HG02642 (cell line): ENCODE measurements around the gene CNTN1.
"Not testable (repeated sequence)": the region's sequence is repeated elsewhere in the genome, so short reads cannot be mapped to it uniquely, and the experiment has no call there.

Experiments
- ATAC-seq: cut with Tn5 transposase; IDR thresholded peaks from one replicate; pipeline ENCODE4 v1.9.1; 2021; ENCODE audit warnings: mild to moderate bottlenecking; ENCODE audit not compliant: unreplicated experiment, poor library complexity

CNTN1 gene

GRCh38 chr12:41076114-41076513 is 383.9 kb downstream of the CNTN1 start:
- no peak for ATAC-seq

- not testable (repeated sequence) for ATAC-seq
Measured at GRCh38 chr12:41081241-41081640, 389.0 kb downstream of the CNTN1 start.

DNA sequence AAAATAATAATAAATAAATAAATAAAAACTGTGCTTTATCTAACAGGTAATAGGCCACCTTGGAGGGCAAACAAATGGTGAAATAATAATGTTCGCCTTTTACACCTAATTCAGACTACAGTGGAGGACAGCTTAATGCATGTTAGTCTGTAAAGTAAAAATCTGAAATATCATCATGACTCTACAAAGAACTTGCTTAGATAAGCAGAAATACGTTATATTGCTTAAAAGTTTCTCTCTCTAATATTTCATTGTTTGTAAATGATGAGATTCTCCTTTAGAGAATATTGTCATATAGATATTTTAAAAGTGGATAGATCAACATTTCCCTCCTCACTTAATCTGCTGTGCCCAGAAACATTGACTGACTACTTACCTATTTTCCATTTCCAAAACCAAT is 397.2 kb downstream of the CNTN1 start:
- ATAC-seq: no peak

DNA sequence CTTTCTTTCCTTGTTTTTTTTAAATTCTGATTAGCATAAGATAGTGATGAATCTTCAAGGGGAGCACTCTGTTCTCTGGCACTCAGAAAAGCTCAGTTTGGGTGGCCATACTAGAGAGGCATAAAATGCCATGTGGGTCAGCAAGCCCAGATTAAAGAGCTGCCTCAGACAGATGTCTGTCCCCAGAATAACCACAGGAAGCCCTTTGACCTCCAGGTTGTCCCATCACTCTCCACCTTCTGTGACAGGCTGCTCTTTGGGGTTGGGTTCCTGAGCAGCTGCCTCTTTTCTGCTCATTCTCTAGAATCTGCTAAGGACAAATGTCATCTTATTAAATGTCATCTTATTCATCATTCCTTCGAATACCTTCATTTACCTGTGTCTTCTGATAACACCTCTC is 399.9 kb downstream of the CNTN1 start:
- no peak for ATAC-seq

DNA sequence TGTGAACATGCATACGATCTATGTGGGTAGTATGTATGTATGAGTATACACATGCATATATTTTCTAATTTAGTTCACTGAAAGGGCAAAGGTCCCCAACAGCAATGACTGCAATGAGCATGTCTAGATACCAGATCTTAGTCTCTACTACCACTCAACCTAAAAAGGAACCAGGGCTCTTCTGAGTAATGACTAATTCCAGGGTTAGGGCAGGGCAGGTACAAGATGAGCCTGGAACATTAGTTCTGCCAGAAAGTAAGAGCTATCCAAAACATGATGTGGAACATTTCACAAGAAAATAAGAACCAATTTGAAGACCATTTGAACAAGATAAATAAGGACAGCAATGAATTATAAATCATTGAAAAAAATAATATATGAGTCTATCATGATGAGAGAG is 404.6 kb downstream of the CNTN1 start:
- no peak for ATAC-seq

- no peak for ATAC-seq
Measured at GRCh38 chr12:41100572-41100971, 408.3 kb downstream of the CNTN1 start.

- no peak for ATAC-seq
Measured at GRCh38 chr12:41101806-41102205, 409.6 kb downstream of the CNTN1 start.

DNA sequence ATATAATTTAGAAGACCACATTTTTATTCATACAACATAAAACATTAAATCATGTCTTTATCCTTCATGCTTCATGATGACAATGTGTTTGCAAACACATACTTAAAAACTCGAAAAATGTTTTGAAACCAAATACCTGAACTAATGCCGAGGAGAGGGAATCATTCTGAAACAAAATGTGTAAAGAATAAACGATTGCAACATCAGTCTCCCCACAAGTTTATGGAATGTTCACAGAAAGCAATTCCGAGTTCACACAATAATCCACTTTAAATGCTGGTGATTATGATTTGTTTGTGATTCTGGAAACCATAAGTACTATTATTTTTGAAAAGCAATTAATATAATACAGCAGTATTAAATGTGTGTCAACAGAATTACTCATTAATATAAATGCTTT is 411.4 kb downstream of the CNTN1 start:
- ATAC-seq: no peak

DNA sequence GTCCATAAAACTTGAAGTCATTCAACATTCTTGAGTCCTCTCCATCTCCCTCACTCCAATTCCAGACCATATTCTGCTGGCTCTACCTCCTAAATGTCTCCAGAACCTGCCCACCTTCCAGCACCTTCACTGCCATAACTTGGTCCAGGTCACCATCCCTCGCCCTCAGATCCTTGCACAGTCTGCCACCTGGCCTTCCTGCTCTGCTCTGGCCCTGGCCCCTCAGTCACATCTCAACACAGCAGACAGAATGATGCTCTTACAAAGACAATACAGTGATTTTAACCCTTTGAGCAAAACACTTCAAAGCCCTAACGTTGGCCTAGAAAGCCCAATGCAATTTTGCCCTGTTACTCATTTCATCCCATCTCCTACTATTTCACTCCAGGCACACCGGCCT is 414.1 kb downstream of the CNTN1 start:
- ATAC-seq: no peak

DNA sequence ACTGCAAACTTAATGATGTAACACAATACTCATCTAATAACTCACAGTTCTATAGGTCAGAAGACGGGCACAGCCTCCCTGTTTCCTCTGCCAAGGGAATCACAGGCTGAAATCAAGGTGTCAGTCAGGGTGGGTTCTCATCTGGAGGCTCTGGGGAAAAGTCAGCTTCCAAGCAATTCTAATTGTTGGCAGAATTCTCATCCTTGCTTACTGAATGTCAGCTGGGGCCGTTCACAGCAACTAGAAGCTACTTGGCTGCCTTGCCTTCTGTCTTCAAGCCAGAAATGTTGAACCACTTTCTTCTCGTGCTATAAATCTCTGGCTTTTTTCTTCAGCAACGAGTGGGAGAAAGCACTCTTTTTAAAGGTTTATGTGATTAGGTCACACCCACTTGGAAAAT is 415.8 kb downstream of the CNTN1 start:
- ATAC-seq: no peak

DNA sequence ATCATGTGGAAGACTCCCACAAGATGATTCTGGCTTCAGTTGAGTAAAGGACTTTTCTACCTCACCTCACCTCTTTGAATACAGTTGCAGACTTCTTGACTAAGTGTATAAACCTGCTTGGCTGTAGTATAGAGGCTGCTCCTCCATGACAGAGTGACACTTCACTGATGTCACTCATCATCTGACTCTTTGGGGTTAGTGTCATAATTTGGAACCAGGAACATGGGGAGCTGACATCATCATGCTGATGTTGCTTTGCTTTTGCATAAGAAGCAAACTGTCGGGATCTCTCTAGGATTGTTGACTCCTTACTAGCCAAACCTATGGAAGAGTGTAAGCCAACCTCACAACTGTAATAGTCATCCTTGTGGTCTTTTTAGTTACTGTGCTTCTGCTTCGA is 420.7 kb downstream of the CNTN1 start:
- ATAC-seq: no peak

GRCh38 chr12:41120211-41120610 is 428.0 kb downstream of the CNTN1 start:
- ATAC-seq: no peak

DNA sequence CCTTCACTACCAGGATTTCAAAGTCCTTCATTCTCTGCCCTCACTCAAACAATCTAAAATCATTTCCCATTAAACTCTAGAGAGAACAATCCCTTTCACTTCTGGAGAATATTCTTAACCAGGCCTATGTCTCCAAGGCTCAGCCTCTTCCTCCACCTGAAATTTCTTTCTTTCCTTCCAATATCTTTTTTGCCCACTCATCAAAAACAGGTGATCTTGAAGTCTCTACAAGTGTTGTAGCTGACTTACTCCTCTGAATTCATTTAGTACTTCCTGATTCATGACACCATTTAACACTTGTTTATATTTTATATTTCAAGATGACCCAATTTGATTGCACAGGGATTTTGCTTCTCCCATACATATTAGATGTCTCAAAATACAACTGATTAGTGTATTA is 429.1 kb downstream of the CNTN1 start:
- no peak for ATAC-seq
